DMS153 (cell line): ENCODE data around the gene PDZD4.
A peak's percentile ranks its signal among the peaks of the same experiment; 100 is the strongest.

ENCODE experiments used
- DNase-seq: peaks from one replicate; lab custom pipeline; 2025; lab: John Stamatoyannopoulos, UW

PDZD4 gene

GRCh38 chrX:153783378-153784013, 46.8 kb downstream of the PDZD4 start:
- no peak for DNase-seq

GRCh38 chrX:153782871-153783270, 47.5 kb downstream of the PDZD4 start:
- no peak for DNase-seq

GRCh38 chrX:153782313-153782712, 48.0 kb downstream of the PDZD4 start:
- peak; percentile 95 for DNase-seq

- DNase-seq: peak; percentile 53
Measured at GRCh38 chrX:153781428-153782047, 48.8 kb downstream of the PDZD4 start.

- no peak for DNase-seq
Measured at GRCh38 chrX:153780678-153781427, 49.5 kb downstream of the PDZD4 start, which contains the start of gene SRPK3. Gene SRPK3, plus strand, starts transcription at chrX:153781041. Its CDS starts 46 bp downstream, at chrX:153781087.

GRCh38 chrX:153779891-153780677, 50.3 kb downstream of the PDZD4 start:
- peak; percentile 26 for DNase-seq

GRCh38 chrX:153778684-153779101, 51.7 kb downstream of the PDZD4 start:
- DNase-seq: no peak

- no peak for DNase-seq
Measured at GRCh38 chrX:153778181-153778580, 52.2 kb downstream of the PDZD4 start.

GRCh38 chrX:153777261-153778090, 52.9 kb downstream of the PDZD4 start:
- no peak for DNase-seq

- DNase-seq: no peak
Measured at GRCh38 chrX:153776611-153777045, 53.7 kb downstream of the PDZD4 start.

GRCh38 chrX:153776120-153776599, 54.2 kb downstream of the PDZD4 start:
- DNase-seq: no peak

GRCh38 chrX:153775293-153776119, 54.8 kb downstream of the PDZD4 start:
- no peak for DNase-seq

- DNase-seq: no peak
Measured at GRCh38 chrX:153774576-153775292, 55.6 kb downstream of the PDZD4 start.

GRCh38 chrX:153773741-153774575, 56.4 kb downstream of the PDZD4 start:
- no peak for DNase-seq

GRCh38 chrX:153773218-153773611, 57.1 kb downstream of the PDZD4 start:
- DNase-seq: no peak

- no peak for DNase-seq
Measured at GRCh38 chrX:153772316-153773217, 57.8 kb downstream of the PDZD4 start.
